IPS DF 6.9 (cell line): Measurements from ENCODE around the gene CCT6B.

ENCODE experiments used
- DNase-seq: peaks from one replicate; pipeline ENCODE4 v3.0.0-alpha.2; 2013; ENCODE audit warnings: low read depth, low spot score
- H3K27ac ChIP-seq: one replicate; pipeline ENCODE4 v1.5.1; 2013; ENCODE audit warnings: low read length, control low read depth
- H3K27me3 ChIP-seq: 2 replicates; pipeline ENCODE4 v1.6.1; 2013; ENCODE audit warnings: mild to moderate bottlenecking, low read length; ENCODE audit not compliant: control insufficient read depth, insufficient read depth
- H3K36me3 ChIP-seq: 2 replicates; pipeline ENCODE4 v1.6.1; 2013; ENCODE audit warnings: low read length; ENCODE audit not compliant: control insufficient read depth, insufficient read depth
- H3K4me1 ChIP-seq: 2 replicates; pipeline ENCODE4 v1.6.1; 2013; ENCODE audit warnings: low read length; ENCODE audit not compliant: control insufficient read depth, insufficient read depth
- H3K4me3 ChIP-seq: 2 replicates; pipeline ENCODE4 v1.5.1; 2013; ENCODE audit warnings: mild to moderate bottlenecking, low read length
- H3K9me3 ChIP-seq: 2 replicates; pipeline ENCODE4 v1.6.1; 2013; ENCODE audit warnings: low read length, inconsistent platforms; ENCODE audit not compliant: control insufficient read depth, insufficient read depth
- WGBS: extraction: QIAGEN DNeasy Blood & Tissue Kit; methylation state at CpG from one replicate; pipeline ENCODE4 v1.1.7; 2013; ENCODE audit warnings: mixed read lengths, missing lambda C conversion rate; ENCODE audit not compliant: insufficient read length, insufficient coverage; 5-methylcytosine and 5-hydroxymethylcytosine counted together

The CCT6B gene

GRCh38 chr17:34917381-34917780 lies 43.9 kb downstream of the CCT6B start:
- Histone ChIP-seq H3K27me3 (no peaks in the 10 kb centered on the region), H3K36me3 (no peaks in the 10 kb centered on the region), H3K4me3 (no peak overlapping the region), H3K9me3 (no peaks in the 10 kb centered on the region), H3K27ac (no peak overlapping the region), H3K4me1 (no peaks in the 10 kb centered on the region)
- WGBS: no CpG with 5 or more reads among the region's 1 CpG
- no peak for DNase-seq

GRCh38 chr17:34916120-34916519 lies 45.1 kb downstream of the CCT6B start:
- Histone ChIP-seq H3K27ac (no peak overlapping the region), H3K36me3 (no peaks in the 10 kb centered on the region), H3K9me3 (no peaks in the 10 kb centered on the region), H3K27me3 (no peaks in the 10 kb centered on the region), H3K4me3 (no peak overlapping the region), H3K4me1 (no peaks in the 10 kb centered on the region)
- WGBS: no CpG with 5 or more reads among the region's 2 CpGs
- DNase-seq: no peak

GRCh38 chr17:34913001-34913400 lies 48.3 kb downstream of the CCT6B start:
- Histone ChIP-seq H3K27me3 (no peaks in the 10 kb centered on the region; the same call in 1 of the 2 replicates), H3K27ac (no peak overlapping the region), H3K4me3 (no peak overlapping the region), H3K9me3 (no peaks in the 10 kb centered on the region), H3K4me1 (no peaks in the 10 kb centered on the region), H3K36me3 (no peaks in the 10 kb centered on the region)
- peak; percentile 5 for DNase-seq
- no CpG with 5 or more reads among the region's 1 CpG for WGBS

GRCh38 chr17:34909040-34909439 lies 52.2 kb downstream of the CCT6B start:
- H3K27me3 ChIP-seq: no peaks in the 10 kb centered on the region; the same call in 1 of the 2 replicates
- no peaks in the 10 kb centered on the region for H3K4me1 ChIP-seq
- H3K27ac ChIP-seq: no peak overlapping the region
- H3K36me3 ChIP-seq: no peaks in the 10 kb centered on the region
- no peaks in the 10 kb centered on the region for H3K9me3 ChIP-seq
- WGBS: no CpG with 5 or more reads among the region's 5 CpGs
- DNase-seq: no peak
- H3K4me3 ChIP-seq: no peak overlapping the region

GRCh38 chr17:34902831-34903547 lies 58.3 kb downstream of the CCT6B start:
- no peak overlapping the region for H3K27ac ChIP-seq
- H3K4me3 ChIP-seq: no peak overlapping the region
- H3K4me1 ChIP-seq: no peaks in the 10 kb centered on the region
- no peaks in the 10 kb centered on the region for H3K36me3 ChIP-seq
- DNase-seq: no peak
- no peaks in the 10 kb centered on the region for H3K9me3 ChIP-seq
- H3K27me3 ChIP-seq: peaks cover 2% of the 10 kb centered on the region; the same call in 1 of the 2 replicates
- WGBS: no CpG with 5 or more reads among the region's 4 CpGs

GRCh38 chr17:34899643-34900291 lies 61.5 kb downstream of the CCT6B start:
- peaks cover 2% of the 10 kb centered on the region; the same call in 1 of the 2 replicates for H3K27me3 ChIP-seq
- H3K4me1 ChIP-seq: no peaks in the 10 kb centered on the region
- DNase-seq: no peak
- H3K4me3 ChIP-seq: no peak overlapping the region; the same call in 1 of the 2 replicates
- H3K36me3 ChIP-seq: no peaks in the 10 kb centered on the region
- no peak overlapping the region for H3K27ac ChIP-seq
- no CpG with 5 or more reads among the region's 6 CpGs for WGBS
- H3K9me3 ChIP-seq: no peaks in the 10 kb centered on the region

GRCh38 chr17:34895383-34895782 lies 65.9 kb downstream of the CCT6B start:
- no peak overlapping the region for H3K27ac ChIP-seq
- H3K27me3 ChIP-seq: peaks cover 2% of the 10 kb centered on the region; the same call in 1 of the 2 replicates
- no peaks in the 10 kb centered on the region for H3K36me3 ChIP-seq
- DNase-seq: no peak
- H3K4me3 ChIP-seq: no peak overlapping the region
- no peaks in the 10 kb centered on the region for H3K9me3 ChIP-seq
- H3K4me1 ChIP-seq: peaks cover 3% of the 10 kb centered on the region; the same call in 1 of the 2 replicates
- no CpG with 5 or more reads among the region's 5 CpGs for WGBS

- Histone ChIP-seq H3K9me3 (no peaks in the 10 kb centered on the region), H3K4me1 (peaks cover 3% of the 10 kb centered on the region; the same call in 1 of the 2 replicates), H3K4me3 (no peak overlapping the region), H3K27ac (no peak overlapping the region), H3K27me3 (peaks cover 2% of the 10 kb centered on the region; the same call in 1 of the 2 replicates), H3K36me3 (no peaks in the 10 kb centered on the region)
- DNase-seq: no peak
- no CpG with 5 or more reads among the region's 4 CpGs for WGBS
These were observed 66.3 kb downstream of the CCT6B start for GRCh38 chr17:34894964-34895363.

- no peak overlapping the region for H3K4me3 ChIP-seq
- DNase-seq: no peak
- no peaks in the 10 kb centered on the region for H3K36me3 ChIP-seq
- H3K4me1 ChIP-seq: peaks cover 3% of the 10 kb centered on the region; the same call in 1 of the 2 replicates
- H3K27ac ChIP-seq: no peak overlapping the region
- H3K27me3 ChIP-seq: no peaks in the 10 kb centered on the region
- WGBS: no CpG with 5 or more reads among the region's 9 CpGs
- H3K9me3 ChIP-seq: no peaks in the 10 kb centered on the region
These were observed 68.6 kb downstream of the CCT6B start for GRCh38 chr17:34892461-34893249.

- H3K27me3 ChIP-seq: no peaks in the 10 kb centered on the region
- no CpG with 5 or more reads among the region's 7 CpGs for WGBS
- no peak for DNase-seq
These were observed 74.4 kb downstream of the CCT6B start for GRCh38 chr17:34886831-34887230.

More at GRCh38 chr17:34886831-34887230, 74.4 kb downstream of the CCT6B start:
- Histone ChIP-seq H3K27ac (no peak overlapping the region), H3K4me3 (no peak overlapping the region), H3K9me3 (no peaks in the 10 kb centered on the region), H3K36me3 (no peaks in the 10 kb centered on the region), H3K4me1 (peaks cover 4% of the 10 kb centered on the region; the same call in 1 of the 2 replicates)
